ENCODE data around the gene XYLB. TPM values are rescaled to one million over a fixed set of nuclear protein-coding genes. Genes with fewer than 3 reads are reported as not detected.
"Not testable (repeated sequence)": the region's sequence is repeated elsewhere in the genome, so short reads cannot be mapped to it uniquely, and the experiment has no call there.

The XYLB gene
- 3.1 and 3.4 TPM in 2 replicates for total RNA-seq (2014; rRNA removed; shearing (Covaris generic))

DNA sequence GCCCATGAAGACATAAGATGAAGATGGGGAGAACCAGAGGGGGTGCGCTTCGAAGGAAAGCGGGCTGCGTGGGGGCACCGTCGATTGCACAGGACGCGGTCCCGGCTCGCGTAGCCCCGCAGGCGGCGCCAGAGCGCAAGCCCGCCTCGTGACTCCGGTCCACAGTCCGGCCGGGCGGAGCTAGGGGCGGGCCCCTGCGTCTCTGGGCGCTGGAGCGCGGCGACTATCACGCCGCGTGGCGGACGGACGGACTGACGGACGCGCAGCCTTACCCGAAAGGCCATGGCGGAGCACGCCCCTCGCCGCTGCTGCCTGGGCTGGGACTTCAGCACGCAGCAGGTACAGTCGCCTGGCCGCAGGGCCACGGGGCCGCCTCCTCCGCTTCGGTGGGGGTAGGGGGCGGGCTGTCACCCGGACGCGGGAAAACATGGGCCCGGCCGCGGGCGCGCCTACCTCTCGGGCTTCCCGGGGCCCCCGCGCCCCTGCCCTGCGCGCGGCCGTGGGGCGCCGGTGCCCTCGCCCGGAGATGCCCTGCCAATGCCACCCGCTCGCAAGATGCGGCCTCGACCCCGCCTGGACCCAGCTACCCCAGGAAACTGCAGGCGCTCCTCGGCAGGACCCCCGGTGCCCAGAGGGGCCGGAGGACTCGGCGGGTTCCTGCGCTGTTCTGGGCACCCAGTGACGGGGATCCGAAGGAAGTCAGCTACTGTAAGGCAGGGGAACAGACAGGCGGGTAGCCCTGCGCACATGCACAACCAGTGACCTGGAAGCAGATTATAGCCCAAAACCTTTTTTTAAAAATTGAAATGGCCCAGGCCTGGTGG lies at the start of gene XYLB:
XYLB (plus strand) TSS at position 199 of the 824 bp plus-strand sequence; CDS start at position 283, 84 bp downstream.
- peak; percentile 73 for DNase-seq (ENCODE audit: low spot score)
- in situ Hi-C loops (cut with HindIII; ENCODE audit: low sequenced_read_pairs), result no loop called here

DNA sequence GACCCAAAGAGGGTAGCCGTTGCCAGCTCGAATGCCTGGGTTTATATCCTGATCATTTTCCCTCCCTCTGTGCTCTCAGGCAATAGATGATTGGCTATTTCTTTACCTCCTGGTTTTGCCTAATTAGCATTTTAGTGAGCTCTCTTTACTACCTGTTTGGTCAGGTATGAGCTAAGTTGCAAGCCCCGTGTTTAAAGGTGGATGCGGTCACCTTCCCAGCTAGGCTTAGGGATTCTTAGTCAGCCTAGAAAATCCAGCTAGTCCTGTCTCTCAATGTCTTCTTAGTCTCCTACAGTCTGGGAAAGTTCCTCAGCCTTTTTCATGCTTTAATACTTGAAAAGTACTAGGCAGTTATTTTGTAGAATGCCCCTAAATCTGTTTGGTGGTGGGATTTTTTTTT lies 49.5 kb upstream of the XYLB start:
- in situ Hi-C loops (cut with HindIII; ENCODE audit: low sequenced_read_pairs); DNase-seq (ENCODE audit: low spot score): not testable (repeated sequence)

DNA sequence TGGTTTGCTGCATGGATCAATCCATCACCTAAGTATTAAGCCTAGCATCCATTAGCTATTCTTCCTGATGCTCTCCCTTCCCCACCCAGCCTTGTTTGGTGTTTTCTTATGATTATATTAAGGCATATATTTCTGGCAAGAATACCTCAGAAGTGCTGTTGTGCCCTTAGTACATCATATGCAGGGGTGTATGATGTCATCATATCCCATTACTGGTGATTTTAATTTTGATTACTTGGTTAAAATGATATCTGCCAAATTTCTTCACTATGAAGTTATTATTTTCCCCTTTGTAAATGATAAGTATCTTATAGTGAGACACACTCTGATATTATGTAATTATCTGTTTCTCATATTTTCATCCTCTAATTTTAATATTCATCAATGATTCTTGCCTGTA lies 49.0 kb upstream of the XYLB start:
- in situ Hi-C loops (cut with HindIII; ENCODE audit: low sequenced_read_pairs), result no loop called here
- DNase-seq (ENCODE audit: low spot score), result no peak

DNA sequence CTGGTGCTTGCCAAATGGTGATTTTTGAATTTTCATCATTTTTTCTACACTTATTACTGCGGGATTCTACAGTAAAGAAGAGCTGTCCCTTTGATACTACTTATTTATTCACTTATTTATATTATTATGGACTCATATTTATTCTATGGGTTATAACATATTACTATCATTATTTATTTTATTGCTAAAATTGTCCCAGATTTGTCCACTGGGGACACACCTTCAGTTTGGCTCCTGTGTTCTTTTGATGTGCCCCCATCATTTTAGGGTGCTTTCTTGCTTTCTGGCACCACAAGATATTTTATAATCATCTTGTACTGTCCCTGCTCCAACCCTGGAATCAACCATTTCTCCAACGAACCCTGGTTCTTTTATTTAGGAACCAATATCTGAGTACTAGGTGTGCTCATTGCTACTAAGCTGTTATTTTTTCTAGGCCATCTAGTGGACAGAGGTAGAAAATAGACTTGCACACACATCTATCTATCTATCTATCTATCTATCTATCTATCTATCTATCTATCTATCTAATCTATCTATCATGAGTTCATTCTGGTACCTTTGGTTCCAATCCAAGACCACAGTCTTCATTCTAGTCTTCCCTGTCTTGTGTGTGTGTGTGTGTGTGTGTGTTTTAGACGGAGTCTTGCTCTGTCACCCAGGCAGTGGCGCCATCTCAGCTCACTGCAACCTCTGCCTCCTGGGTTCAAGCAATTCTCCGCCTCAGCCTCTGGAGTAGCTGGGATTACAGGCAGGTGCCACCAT lies 48.5 kb upstream of the XYLB start:
- peak; percentile 30 for DNase-seq (ENCODE audit: low spot score)
- in situ Hi-C loops (cut with HindIII; ENCODE audit: low sequenced_read_pairs), result no loop called here

DNA sequence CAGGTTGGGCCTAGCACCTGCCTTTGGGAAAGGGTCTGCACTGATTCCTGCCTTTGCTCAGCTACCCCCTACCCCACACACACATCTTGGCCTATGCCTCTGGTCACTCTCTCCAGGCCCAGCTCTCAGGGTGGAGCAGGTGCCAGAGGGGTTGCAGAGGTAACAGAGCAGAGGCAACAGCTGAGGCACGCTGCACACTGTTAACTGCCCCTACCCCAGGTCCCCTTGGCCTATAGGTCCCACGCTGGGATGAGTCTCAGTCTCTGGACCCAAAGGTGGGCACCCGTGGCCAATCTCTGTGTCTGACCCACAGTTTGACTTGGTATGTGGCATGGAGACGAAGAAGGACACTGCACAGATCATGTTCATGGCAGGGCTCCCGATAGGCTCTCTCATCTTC lies 39.6 kb upstream of the XYLB start:
- in situ Hi-C loops (cut with HindIII; ENCODE audit: low sequenced_read_pairs), result no loop called here
- no peak for DNase-seq (ENCODE audit: low spot score)

DNA sequence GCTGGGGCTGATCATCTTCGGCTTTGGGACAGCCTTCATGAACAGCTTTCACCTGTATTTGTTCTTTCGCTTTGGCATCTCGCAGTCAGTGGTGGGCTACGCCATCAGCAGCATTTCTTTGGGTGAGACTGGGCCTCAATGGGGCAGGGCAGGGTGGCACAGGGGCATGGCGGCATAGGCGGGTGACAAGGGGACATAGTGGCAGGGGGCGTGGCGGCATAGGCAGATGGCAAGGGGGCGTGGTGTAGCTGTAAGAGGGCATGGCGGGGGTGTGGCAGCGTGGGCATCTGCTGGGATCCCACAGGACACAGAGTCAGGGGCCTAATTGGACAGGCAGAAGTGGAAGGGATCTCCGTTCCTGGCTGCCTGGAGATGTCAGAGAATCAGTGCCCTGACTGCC lies 39.0 kb upstream of the XYLB start:
- in situ Hi-C loops (cut with HindIII; ENCODE audit: low sequenced_read_pairs), result no loop called here
- no peak for DNase-seq (ENCODE audit: low spot score)

DNA sequence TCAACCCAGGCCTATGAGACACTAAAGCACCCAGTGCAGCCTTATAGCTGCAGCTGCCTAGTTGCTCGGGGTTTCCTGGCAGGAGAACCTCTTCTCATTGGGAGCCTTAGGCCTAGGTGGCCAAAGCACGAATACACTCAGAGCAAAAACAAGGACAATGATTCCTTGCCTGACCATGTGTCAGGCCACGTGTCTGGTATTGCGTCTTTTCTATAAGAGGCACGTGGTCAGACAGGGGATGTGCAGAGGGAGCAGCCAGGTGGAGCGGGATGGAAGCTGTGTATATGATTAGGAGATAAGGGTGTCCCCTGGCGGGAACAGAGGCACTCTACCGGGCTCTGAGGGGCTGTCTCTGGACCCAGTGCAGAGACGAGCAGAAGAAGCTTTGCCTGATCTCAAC lies 38.1 kb upstream of the XYLB start:
- no peak for DNase-seq (ENCODE audit: low spot score)
- in situ Hi-C loops (cut with HindIII; ENCODE audit: low sequenced_read_pairs), result no loop called here

DNA sequence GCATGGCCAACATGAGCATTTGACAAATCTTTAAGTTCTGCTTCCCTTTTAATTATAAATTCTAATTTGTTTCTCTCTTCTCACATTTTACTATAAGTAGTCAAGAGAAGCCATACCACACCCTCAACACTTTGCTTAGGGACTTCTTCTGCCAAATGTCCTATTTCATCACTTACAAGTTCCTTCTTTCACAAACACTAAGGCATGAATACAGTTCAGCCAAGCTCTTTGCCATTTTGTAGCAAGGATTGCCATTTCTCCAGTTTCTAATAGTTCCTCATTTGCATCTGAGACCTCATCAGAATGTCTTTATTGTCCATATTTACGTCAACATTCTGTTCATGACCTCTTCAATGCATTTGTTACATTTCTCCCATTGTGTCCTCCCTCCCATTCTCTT lies 35.1 kb upstream of the XYLB start:
- DNase-seq (ENCODE audit: low spot score), result no peak
- in situ Hi-C loops (cut with HindIII; ENCODE audit: low sequenced_read_pairs), result no loop called here

DNA sequence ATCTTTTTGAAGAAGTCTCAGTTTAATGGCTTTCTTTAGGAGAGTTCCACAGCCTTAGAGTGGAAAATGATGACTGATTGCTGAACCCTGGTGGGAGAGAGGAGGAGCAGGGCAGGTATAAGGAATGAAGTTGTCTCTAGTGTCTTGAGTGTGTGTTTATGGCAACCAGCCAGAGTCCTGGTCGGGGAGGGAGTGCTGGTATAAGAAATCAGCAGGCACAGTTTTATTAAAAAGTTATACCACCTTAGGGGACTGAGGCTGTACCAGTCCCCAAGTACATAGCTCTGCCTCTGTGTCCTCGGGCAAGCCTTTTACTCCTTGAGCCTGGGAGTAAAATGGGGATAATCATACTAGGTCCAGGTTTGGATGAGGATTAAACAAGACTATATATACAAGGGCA lies 34.6 kb upstream of the XYLB start:
- in situ Hi-C loops (cut with HindIII; ENCODE audit: low sequenced_read_pairs), result no loop called here
- DNase-seq (ENCODE audit: low spot score), result no peak

DNA sequence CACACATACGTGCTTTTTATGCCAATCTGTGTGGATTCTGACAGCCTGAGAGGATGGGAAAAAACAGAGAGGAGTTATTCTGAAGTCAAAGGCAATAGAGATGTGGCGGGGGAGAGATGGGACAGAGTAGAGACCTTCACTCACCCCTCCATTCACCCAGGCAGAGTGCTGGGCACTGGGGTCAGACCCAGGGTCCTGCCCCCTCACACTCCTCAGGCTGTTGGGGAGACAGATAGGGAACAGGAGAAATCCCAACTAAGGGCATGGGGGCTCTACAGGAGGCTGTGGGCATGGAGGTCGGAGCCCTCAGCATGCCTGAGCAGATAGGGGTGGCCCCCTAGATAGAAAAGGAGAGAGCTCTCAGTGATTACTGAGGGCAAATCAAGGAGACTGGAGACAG lies 34.2 kb upstream of the XYLB start:
- no peak for DNase-seq (ENCODE audit: low spot score)
- in situ Hi-C loops (cut with HindIII; ENCODE audit: low sequenced_read_pairs), result no loop called here

DNA sequence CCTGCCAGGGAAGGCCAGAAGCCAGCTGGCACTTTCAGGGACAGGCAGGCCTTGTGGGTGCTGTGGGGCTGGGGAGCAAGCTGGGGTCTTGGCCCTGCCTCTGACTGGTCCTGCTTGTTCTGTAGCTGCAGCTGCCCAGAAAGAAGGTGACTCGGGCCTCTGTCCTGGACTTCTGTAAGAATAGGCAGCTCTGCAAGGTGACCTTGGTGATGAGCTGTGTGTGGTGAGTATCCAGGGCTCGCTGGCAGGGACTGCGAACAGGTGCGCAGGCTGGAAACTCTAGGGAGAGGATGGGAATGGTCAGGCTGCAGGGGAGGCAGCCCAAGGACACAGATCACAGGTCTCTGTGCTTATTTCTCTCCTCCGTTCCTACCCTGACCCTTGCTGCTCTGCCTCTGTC lies 33.3 kb upstream of the XYLB start:
- in situ Hi-C loops (cut with HindIII; ENCODE audit: low sequenced_read_pairs), result no loop called here
- DNase-seq (ENCODE audit: low spot score), result peak; percentile 3

DNA sequence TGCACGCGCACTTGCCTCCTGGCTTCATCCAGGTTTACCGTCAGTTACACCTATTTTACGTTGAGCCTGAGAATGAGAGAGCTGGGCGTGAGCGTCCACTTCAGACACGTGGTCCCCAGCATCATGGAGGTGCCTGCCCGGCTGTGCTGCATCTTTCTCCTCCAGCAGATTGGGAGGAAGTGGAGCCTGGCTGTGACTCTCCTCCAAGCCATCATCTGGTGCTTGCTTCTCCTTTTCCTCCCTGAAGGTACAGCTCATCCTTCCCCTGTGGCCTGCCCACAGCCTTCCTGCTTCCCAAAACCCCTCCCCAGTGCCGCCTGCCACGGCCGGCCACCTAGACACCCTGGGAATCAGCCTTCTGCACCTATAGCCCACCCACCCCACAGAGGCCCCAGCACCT lies 32.9 kb upstream of the XYLB start:
- in situ Hi-C loops (cut with HindIII; ENCODE audit: low sequenced_read_pairs), result no loop called here
- DNase-seq (ENCODE audit: low spot score), result peak; percentile 12

DNA sequence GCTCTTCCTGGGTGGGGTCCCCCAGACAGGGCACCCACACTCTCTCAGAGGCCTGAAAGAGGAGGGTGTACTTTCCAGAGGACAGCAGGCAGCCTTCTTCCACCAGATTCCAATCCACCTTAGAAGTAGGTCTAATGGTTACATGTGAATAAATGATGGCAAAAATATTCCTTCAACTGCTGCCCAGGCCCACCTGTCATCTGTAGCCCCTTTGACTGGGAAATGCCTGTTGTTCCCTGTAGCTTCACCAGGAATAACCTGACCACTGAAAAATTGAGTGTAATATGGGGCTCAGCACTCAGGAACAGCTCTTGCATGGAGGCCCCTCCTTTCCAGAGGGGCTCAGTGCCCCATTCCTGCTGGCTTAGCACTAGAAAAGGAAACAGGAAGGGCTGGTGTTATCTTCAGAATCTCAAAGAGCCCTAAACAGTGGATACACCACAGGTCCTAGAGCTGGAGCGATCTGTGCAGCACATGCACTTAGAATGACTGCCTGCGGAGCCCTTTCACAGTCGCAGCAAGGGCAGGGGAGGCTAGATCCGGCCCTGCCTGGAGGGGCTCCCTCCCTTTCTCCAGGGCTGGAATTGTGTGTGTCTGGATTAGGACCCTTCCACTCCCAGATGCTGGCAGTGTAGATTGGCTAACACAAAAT lies 32.3 kb upstream of the XYLB start:
- DNase-seq (ENCODE audit: low spot score), result no peak
- in situ Hi-C loops (cut with HindIII; ENCODE audit: low sequenced_read_pairs), result no loop called here

DNA sequence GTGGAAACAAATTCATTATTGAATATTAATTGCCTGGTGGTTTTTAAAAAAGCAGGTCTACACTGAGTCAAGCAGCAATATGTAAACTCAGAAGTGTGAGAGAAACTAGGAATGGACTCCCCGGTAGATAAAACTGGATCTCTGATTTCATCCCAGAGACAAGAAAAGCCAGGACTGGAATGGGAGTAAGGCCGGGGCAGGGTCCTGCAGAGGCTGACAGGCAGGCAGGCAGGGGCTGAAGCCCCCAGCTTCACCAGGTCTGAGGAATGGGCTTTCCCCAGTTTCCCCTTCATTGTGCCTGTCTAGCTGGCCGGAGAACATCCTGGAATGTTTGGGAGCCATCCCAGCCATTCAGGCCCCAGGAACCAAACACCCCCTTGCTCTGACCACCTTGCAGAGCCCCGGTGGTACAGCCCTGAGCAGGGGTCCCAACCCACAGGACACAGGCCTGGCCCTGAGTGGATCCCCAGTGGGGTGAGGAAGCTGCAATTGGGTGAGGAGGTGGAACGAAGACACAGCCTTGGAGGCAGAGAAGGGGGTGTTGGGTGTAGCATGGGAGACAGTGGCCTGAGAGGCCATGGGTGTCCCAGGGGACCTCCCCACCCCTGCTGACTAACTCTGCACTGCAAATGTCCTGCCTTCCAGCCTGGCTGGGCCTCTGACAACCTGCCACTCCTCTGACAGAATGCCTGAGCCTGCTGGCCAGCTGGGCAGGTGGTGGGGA lies 31.7 kb upstream of the XYLB start:
- DNase-seq (ENCODE audit: low spot score), result no peak
- in situ Hi-C loops (cut with HindIII; ENCODE audit: low sequenced_read_pairs), result no loop called here

DNA sequence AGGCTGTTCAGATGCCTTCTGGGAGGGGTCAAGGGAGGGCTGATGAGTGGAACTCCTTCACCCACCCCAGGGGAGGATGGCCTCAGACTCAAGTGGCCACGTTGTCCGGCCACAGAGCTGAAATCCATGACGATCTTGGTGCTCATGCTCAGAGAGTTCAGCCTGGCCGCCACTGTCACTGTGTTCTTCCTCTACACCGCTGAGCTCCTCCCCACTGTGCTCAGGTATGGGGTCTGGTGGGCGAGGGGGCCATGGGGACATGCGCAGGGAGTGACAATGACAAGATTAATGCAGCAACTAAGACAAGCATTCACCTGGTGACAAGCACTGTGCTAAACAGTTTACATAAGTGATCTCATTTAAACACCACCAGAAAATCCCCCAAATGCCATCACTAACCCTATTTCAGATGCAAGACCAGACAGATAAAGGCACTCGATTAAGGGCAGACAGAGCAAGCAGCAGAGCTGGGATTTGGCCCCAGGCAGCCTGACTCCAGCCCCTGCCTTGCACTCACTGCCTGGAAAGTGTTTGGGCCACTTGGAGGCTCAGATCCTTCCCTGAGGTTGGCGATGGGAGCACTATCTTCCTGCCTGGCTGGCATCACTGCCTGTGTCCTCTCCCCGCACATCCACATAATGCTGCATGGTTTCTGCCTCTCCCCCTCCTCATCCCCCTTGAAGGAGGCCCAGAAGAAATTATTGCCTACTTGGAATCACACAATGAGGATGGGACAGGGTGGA lies 30.9 kb upstream of the XYLB start:
- DNase-seq (ENCODE audit: low spot score), result no peak
- in situ Hi-C loops (cut with HindIII; ENCODE audit: low sequenced_read_pairs), result no loop called here

DNA sequence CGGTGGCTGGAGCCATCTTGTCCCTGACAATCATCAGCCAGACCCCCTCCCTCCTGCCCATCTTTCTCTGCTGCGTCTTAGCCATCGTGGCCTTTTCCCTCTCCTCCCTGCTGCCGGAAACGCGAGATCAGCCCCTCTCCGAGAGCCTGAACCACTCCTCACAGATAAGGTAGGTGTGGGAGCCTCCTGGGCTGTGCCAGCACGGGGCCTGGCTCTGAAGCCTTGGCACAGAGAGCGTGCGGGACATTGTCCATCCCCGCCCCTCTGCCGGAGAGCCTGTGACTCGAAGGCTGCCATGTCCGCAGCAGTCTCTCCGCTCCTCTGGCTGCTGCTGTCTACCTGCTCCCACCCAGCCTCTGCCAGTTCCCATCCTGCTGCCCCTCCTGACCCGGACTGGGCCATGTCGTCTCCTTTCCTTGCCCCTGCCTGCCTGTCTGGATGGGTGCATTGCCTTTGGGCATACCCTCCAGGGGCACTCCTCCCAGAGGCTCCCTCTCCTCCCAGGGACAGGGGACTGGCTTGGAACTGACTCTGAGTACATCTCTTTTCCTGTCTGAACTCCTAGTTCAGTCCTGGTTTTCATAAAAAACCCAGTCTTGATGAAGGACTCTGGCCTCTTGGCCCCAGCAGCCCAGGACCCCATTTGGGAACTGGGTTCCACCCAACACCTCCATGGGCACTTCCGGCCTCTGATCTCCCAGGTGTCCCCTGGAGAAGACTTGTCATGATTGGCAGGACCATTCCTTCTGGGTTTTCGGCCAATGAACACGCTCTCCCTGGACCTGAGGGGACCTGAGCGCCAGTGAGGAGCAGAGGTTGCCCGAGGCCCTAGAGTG lies 30.0 kb upstream of the XYLB start:
- no peak for DNase-seq (ENCODE audit: low spot score)
- in situ Hi-C loops (cut with HindIII; ENCODE audit: low sequenced_read_pairs), result no loop called here

DNA sequence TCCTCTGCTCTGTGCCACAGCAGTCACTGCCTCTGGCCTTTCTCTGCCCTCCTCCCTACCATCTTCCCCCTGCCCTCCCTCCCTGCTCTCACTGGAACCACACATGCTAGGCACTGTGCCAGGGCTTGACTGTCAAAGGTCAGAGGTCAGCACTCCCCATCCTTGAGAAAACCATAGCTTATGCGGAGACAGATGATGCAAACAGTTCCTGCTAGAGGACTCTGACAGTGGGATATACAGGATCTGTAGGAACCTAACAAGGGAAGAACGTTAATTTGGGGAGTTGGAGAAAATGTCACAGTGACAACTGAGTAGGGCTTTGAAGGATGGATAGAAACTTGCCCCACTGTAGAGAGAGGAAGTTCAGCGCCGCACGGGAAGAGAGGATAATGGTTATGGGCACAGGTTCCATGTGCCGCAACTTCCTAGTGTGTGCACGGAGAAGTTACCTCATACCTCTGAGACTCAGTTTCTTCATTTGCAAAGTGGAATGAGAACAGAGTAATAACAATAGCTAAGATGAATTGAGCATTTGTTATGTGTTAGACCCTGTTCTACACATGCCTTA lies 29.3 kb upstream of the XYLB start:
- in situ Hi-C loops (cut with HindIII; ENCODE audit: low sequenced_read_pairs), result no loop called here
- no peak for DNase-seq (ENCODE audit: low spot score)
